SK-N-SH (cell line): Measurements from ENCODE around the gene IL3. TPM values are rescaled to one million over a fixed set of nuclear protein-coding genes. Genes with fewer than 3 reads are reported as not detected.

Experiments used
- CTCF ChIA-PET: fragments of 300-600, 350-600 bp; formaldehyde crosslinking; extraction: SDS; loops from one replicate; lab custom pipeline; 2021; lab: Yijun Ruan, JAX
- POLR2A ChIA-PET: fragments of 350-600 bp; sonication (Branson Sonifier 250); formaldehyde crosslinking; extraction: SDS; loops from one replicate; lab custom pipeline; 2020; ENCODE audit warnings: antibody characterized with exemption, inconsistent platforms; lab: Yijun Ruan, JAX
- DNase-seq: peaks from one replicate; pipeline ENCODE4 v3.0.0; 2012
- H2AFZ ChIP-seq: fragments of 200-600 bp; sonication (generic); 2 replicates; pipeline ENCODE4 v1.8.1; 2016; ENCODE audit warnings: antibody characterized with exemption, mild to moderate bottlenecking, low read depth
- H3F3A ChIP-seq: fragments of 200-600 bp; sonication (generic); replicated peaks from 2 replicates; pipeline ENCODE3; 2016; ENCODE audit warnings: antibody characterized with exemption, mild to moderate bottlenecking; ENCODE audit not compliant: insufficient read depth
- H3K27ac ChIP-seq, 2 experiments: fragments of 200-500 bp in 1 of 2; fragments of 200-600 bp in 1 of 2; sonication (Bioruptor generic) in 1 of 2; sonication (generic), shearing (Covaris generic) in 1 of 2; 2 replicates each; pipeline versions ENCODE4 v1.5.1 to v1.6.1; 2014 to 2016; ENCODE audit warnings: low read depth in 2 of 2, inconsistent platforms in 1 of 2, low read length in 1 of 2, mild to moderate bottlenecking in 1 of 2, mixed read lengths in 1 of 2
- H3K27me3 ChIP-seq: fragments of 200-600 bp; sonication (generic), shearing (Covaris generic); 2 replicates; pipeline ENCODE4 v1.6.1; 2016; ENCODE audit warnings: mixed run types; ENCODE audit not compliant: insufficient read depth
- H3K36me3 ChIP-seq, 2 experiments: fragments of 200-500 bp in 1 of 2; fragments of 200-600 bp in 1 of 2; sonication (Bioruptor generic) in 1 of 2; sonication (generic) in 1 of 2; replicated peaks in 1 of 2; 2 replicates each; pipeline versions ENCODE3 to v1.5.1; 2014 to 2016; ENCODE audit warnings: low read length in 1 of 2, mild to moderate bottlenecking in 1 of 2; ENCODE audit not compliant: insufficient read depth in 2 of 2, control insufficient read depth in 1 of 2
- H3K4me1 ChIP-seq, 2 experiments: fragments of 200-500 bp in 1 of 2; fragments of 200-600 bp in 1 of 2; sonication (Bioruptor generic) in 1 of 2; sonication (generic), shearing (Covaris generic) in 1 of 2; 2 replicates each; pipeline versions ENCODE4 v1.5.1 to v1.6.1; 2014 to 2016; ENCODE audit warnings: low read depth in 1 of 2, low read length in 1 of 2, mixed run types in 1 of 2; ENCODE audit not compliant: insufficient read depth in 2 of 2, control insufficient read depth in 1 of 2
- H3K4me2 ChIP-seq: fragments of 200-600 bp; sonication (generic), shearing (Covaris generic); 2 replicates; pipeline ENCODE4 v1.6.1; 2017; ENCODE audit warnings: mixed run types
- H3K4me3 ChIP-seq, 2 experiments: fragments of 200-500 bp in 1 of 2; fragments of 200-600 bp in 1 of 2; sonication (Bioruptor generic) in 1 of 2; sonication (generic), shearing (Covaris generic) in 1 of 2; 2 replicates each; pipeline versions ENCODE4 v1.5.1 to v1.8.1; 2014 to 2016; ENCODE audit warnings: low read depth in 2 of 2, inconsistent platforms in 1 of 2, low read length in 1 of 2, mild to moderate bottlenecking in 1 of 2, mixed read lengths in 1 of 2, moderate library complexity in 1 of 2
- H3K79me2 ChIP-seq: fragments of 200-600 bp; sonication (generic); 2 replicates; pipeline ENCODE4 v1.8.1; 2017; ENCODE audit warnings: mild to moderate bottlenecking; ENCODE audit not compliant: insufficient read depth
- H3K9ac ChIP-seq: fragments of 200-600 bp; sonication (generic); 2 replicates; pipeline ENCODE4 v1.6.1; 2017; ENCODE audit warnings: mixed run types
- H3K9me2 ChIP-seq: fragments of 200-600 bp; sonication (generic); 2 replicates; pipeline ENCODE4 v1.6.1; 2017; ENCODE audit warnings: mixed run types
- H3K9me3 ChIP-seq: fragments of 200-600 bp; sonication (generic); 2 replicates; pipeline ENCODE4 v1.6.1; 2017; ENCODE audit warnings: mixed run types, mild to moderate bottlenecking, moderate library complexity
- H4K20me1 ChIP-seq: fragments of 200-600 bp; sonication (generic); 2 replicates; pipeline ENCODE4 v1.6.1; 2017; ENCODE audit warnings: mild to moderate bottlenecking, mixed run types; ENCODE audit not compliant: insufficient read depth
- CHD2 ChIP-seq: fragments of 150-350 bp; IDR thresholded peaks from 2 replicates; pipeline ENCODE4 v1.6.1; 2018; ENCODE audit warnings: low read length; ENCODE audit not compliant: partially characterized antibody
- ELF1 ChIP-seq: IDR thresholded peaks from 2 replicates; pipeline ENCODE4 v1.4.0; 2012
- EP300 ChIP-seq, 2 experiments: IDR thresholded peaks; 2 replicates each; pipeline versions ENCODE4 v1.4.0 to v1.6.1; 2012; ENCODE audit warnings: borderline replicate concordance in 1 of 2, low read depth in 1 of 2, low read length in 1 of 2
- EZH2phosphoT487 ChIP-seq: fragments of 200-600 bp; sonication (generic); IDR thresholded peaks from 2 replicates; pipeline ENCODE4 v1.6.1; 2017; ENCODE audit warnings: low read depth, mixed run types, mild to moderate bottlenecking, antibody characterized with exemption, moderate library complexity, borderline replicate concordance
- FOXM1 ChIP-seq: IDR thresholded peaks from 2 replicates; pipeline ENCODE4 v1.4.0; 2012; ENCODE audit warnings: low read depth, mild to moderate bottlenecking
- JUND ChIP-seq: IDR thresholded peaks from 2 replicates; pipeline ENCODE4 v1.4.0; 2012
- NFIC ChIP-seq: IDR thresholded peaks from 2 replicates; pipeline ENCODE4 v1.4.0; 2012; ENCODE audit warnings: borderline replicate concordance
- RAD21 ChIP-seq: IDR thresholded peaks from 2 replicates; pipeline ENCODE4 v1.6.1; 2012; ENCODE audit warnings: mild to moderate bottlenecking, low read length
- SMC3 ChIP-seq: IDR thresholded peaks from 2 replicates; pipeline ENCODE4 v1.6.1; 2012; ENCODE audit warnings: low read depth, low read length, improper control_type of control experiment
- TAF1 ChIP-seq: IDR thresholded peaks from 2 replicates; pipeline ENCODE4 v1.6.1; 2012; ENCODE audit warnings: low read depth, mild to moderate bottlenecking, low read length, moderate library complexity, borderline replicate concordance
- TCF12 ChIP-seq: IDR thresholded peaks from 2 replicates; pipeline ENCODE4 v1.4.0; 2012
- TEAD4 ChIP-seq: IDR thresholded peaks from 2 replicates; pipeline ENCODE4 v1.4.0; 2012; ENCODE audit warnings: mild to moderate bottlenecking, borderline replicate concordance; ENCODE audit not compliant: insufficient read depth
- WGBS: methylation state at CpG from one replicate; pipeline ENCODE4 v1.1.6; 2017; ENCODE audit warnings: low lambda C conversion rate; 5-methylcytosine and 5-hydroxymethylcytosine counted together
- polyA plus RNA-seq, 3 experiments: library from polyadenylated mRNA; depleted of rRNA; stranded (reverse); fragments of >200 nt; gene quantifications; 2 replicates each; pipeline ENCODE4 v1.2.3, GENCODE V29; 2012
- TF ChIP-seq, protein P1 (sequence below): IDR thresholded peaks from 2 replicates; pipeline ENCODE4 v1.4.0; 2012; ENCODE audit warnings: low read depth, borderline replicate concordance
- TF ChIP-seq, protein P2 (sequence below): IDR thresholded peaks from 2 replicates; pipeline ENCODE4 v1.4.0; 2012; ENCODE audit warnings: low read depth
- TF ChIP-seq, protein P3 (sequence below): IDR thresholded peaks from 2 replicates; pipeline ENCODE4; 2012
- TF ChIP-seq, protein P4 (sequence below): IDR thresholded peaks from 2 replicates; pipeline ENCODE4 v1.4.0; 2012; ENCODE audit warnings: low read depth, borderline replicate concordance

IL3 gene
- polyA plus RNA-seq, 1 of the 3 experiments (the other 2 are of a cell fraction): not detected

DNA sequence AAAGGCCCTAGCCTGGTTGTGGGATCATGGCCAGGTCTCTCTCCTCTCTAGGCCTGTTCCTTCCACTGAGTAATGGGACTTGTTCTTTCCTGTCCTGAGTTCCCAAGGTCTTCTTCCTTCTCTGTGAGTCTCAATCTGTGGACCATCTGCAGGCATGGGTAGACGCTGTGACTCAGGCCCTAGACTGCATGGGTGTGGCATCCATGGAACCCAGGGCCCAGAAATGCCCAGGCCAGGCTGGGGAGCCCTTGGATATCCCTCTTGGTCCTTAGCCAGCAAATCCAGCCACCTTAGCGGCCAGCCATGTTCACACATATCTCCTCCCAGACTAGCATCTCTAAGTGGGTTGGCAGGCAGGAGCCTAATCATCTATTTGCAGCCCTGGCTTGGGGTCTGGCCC is 46.7 kb upstream of the IL3 start:
- POLR2A ChIA-PET: no interaction called here
- no peaks in the 10 kb centered on the region for H3K79me2 ChIP-seq

DNA sequence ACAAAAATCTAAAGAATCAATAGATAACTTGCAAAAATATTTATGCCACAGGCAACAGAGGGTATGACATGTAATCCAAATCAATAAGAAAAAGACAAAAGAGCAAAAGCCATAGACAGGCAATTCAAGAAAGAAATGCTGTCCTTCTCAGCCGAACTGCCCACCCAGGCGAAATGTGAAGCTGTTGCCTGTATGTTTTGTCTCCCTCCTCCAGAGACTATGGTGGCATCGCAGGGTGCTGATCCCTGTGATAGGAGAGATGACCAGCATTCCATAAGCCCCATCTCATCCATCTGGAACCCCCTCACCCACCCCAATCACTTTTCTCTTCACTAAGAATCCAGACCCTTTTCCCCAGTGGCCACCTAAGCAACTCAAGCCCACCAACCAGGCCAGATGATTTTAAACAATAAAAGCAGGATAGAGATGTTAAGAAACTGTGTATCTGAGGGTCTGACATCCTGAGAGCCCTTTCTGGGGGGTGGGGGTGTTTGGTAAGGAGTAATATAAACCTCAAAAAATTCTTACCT is 43.7 kb upstream of the IL3 start:
- no peaks in the 10 kb centered on the region for H3K36me3 ChIP-seq
- no peak overlapping the region for H3K4me2 ChIP-seq
- CTCF ChIA-PET: no interaction called here
- H2AFZ ChIP-seq: no peak overlapping the region
- H3K9ac ChIP-seq: no peak overlapping the region
- no peak overlapping the region for H3K27ac ChIP-seq
- no peak for DNase-seq
- no peak for TF ChIP-seq TCF12
- no peak for TF ChIP-seq NFIC
- TF ChIP-seq FOXM1: no peak
- no peak for TF ChIP-seq SMC3
- TF ChIP-seq, protein P1, sequence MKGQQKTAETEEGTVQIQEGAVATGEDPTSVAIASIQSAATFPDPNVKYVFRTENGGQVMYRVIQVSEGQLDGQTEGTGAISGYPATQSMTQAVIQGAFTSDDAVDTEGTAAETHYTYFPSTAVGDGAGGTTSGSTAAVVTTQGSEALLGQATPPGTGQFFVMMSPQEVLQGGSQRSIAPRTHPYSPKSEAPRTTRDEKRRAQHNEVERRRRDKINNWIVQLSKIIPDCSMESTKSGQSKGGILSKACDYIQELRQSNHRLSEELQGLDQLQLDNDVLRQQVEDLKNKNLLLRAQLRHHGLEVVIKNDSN: no peak
- TF ChIP-seq RAD21: no peak
- TF ChIP-seq, protein P2, sequence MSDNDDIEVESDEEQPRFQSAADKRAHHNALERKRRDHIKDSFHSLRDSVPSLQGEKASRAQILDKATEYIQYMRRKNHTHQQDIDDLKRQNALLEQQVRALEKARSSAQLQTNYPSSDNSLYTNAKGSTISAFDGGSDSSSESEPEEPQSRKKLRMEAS: no peak
- TF ChIP-seq, all 33 proteins: peak for 0
- WGBS: 51% methylated on average over 3 of the region's 3 CpGs
- H3K9me3 ChIP-seq: no peaks in the 10 kb centered on the region
- H3F3A ChIP-seq: no peaks in the 10 kb centered on the region
- no peaks in the 10 kb centered on the region for H3K79me2 ChIP-seq
- H4K20me1 ChIP-seq: no peaks in the 10 kb centered on the region
- no peaks in the 10 kb centered on the region for H3K9me2 ChIP-seq
- H3K4me1 ChIP-seq: peaks cover 0 to 3% of the 10 kb centered on the region in 2 experiments; a peak in 1 of 4 replicates
- H3K27me3 ChIP-seq: no peaks in the 10 kb centered on the region; the same call in 1 of the 2 replicates
- no peak overlapping the region for H3K4me3 ChIP-seq
- POLR2A ChIA-PET: no interaction called here

More for the DNA sequence above, 46.7 kb upstream of the IL3 start:
- no peak overlapping the region for H3K4me3 ChIP-seq
- no peak for TF ChIP-seq CHD2
- TF ChIP-seq EZH2phosphoT487: no peak
- TF ChIP-seq, protein P3, sequence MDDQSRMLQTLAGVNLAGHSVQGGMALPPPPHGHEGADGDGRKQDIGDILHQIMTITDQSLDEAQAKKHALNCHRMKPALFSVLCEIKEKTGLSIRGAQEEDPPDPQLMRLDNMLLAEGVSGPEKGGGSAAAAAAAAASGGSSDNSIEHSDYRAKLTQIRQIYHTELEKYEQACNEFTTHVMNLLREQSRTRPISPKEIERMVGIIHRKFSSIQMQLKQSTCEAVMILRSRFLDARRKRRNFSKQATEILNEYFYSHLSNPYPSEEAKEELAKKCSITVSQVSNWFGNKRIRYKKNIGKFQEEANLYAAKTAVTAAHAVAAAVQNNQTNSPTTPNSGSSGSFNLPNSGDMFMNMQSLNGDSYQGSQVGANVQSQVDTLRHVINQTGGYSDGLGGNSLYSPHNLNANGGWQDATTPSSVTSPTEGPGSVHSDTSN: no peak
- TF ChIP-seq TEAD4: no peak
- TF ChIP-seq, protein P4, sequence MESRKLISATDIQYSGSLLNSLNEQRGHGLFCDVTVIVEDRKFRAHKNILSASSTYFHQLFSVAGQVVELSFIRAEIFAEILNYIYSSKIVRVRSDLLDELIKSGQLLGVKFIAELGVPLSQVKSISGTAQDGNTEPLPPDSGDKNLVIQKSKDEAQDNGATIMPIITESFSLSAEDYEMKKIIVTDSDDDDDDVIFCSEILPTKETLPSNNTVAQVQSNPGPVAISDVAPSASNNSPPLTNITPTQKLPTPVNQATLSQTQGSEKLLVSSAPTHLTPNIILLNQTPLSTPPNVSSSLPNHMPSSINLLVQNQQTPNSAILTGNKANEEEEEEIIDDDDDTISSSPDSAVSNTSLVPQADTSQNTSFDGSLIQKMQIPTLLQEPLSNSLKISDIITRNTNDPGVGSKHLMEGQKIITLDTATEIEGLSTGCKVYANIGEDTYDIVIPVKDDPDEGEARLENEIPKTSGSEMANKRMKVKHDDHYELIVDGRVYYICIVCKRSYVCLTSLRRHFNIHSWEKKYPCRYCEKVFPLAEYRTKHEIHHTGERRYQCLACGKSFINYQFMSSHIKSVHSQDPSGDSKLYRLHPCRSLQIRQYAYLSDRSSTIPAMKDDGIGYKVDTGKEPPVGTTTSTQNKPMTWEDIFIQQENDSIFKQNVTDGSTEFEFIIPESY: no peak
- TF ChIP-seq ELF1: no peak
- no peak for TF ChIP-seq JUND
- TF ChIP-seq TCF12: no peak
- no peak for TF ChIP-seq EP300 (IDR thresholded peaks at IDR 0.05; ENCODE audit: borderline replicate concordance in 1 of 2, low read depth in 1 of 2, low read length in 1 of 2)
- TF ChIP-seq TAF1: no peak
- H3K36me3 ChIP-seq: no peaks in the 10 kb centered on the region
- no peak overlapping the region for H3K4me2 ChIP-seq
- H3K4me1 ChIP-seq: peaks cover 0 to 9% of the 10 kb centered on the region in 2 experiments; a peak in 1 of 4 replicates
- no peaks in the 10 kb centered on the region; the same call in 1 of the 2 replicates for H3K27me3 ChIP-seq
- CTCF ChIA-PET: interaction anchor here (2.9 kb wide), 1 partner anchor 424 kb away, joined by 21 read pairs; no protein-coding TSS in a partner anchor
- no peak overlapping the region for H2AFZ ChIP-seq
- WGBS: 64% methylated on average over 2 of the region's 2 CpGs
- no peak overlapping the region for H3K27ac ChIP-seq
- H3F3A ChIP-seq: no peaks in the 10 kb centered on the region
- H3K9me3 ChIP-seq: no peaks in the 10 kb centered on the region
- no peak for DNase-seq
- H4K20me1 ChIP-seq: no peaks in the 10 kb centered on the region
- H3K9me2 ChIP-seq: no peaks in the 10 kb centered on the region
- H3K9ac ChIP-seq: no peak overlapping the region
